HG03469 (cell line): Measurements from ENCODE around the gene NPIPA1.
A peak's percentile ranks its signal among the peaks of the same experiment; 100 is the strongest.
"Not testable (repeated sequence)": the region's sequence is repeated elsewhere in the genome, so short reads cannot be mapped to it uniquely, and the experiment has no call there.

Experiments used
- ATAC-seq: cut with Tn5 transposase; IDR thresholded peaks from one replicate; pipeline ENCODE4 v1.9.1; 2021; ENCODE audit warnings: mild to moderate bottlenecking, moderate library complexity, moderate number of reproducible peaks; ENCODE audit not compliant: unreplicated experiment

The NPIPA1 gene

GRCh38 chr16:14929176-14929575 lies 8.1 kb upstream of the NPIPA1 start:
- ATAC-seq = not testable (repeated sequence)

- ATAC-seq = not testable (repeated sequence)
Observed at GRCh38 chr16:14930246-14930645, 7.0 kb upstream of the NPIPA1 start.

- ATAC-seq = not testable (repeated sequence)
Observed at GRCh38 chr16:14930971-14931370, 6.3 kb upstream of the NPIPA1 start.

- ATAC-seq = not testable (repeated sequence)
Observed at GRCh38 chr16:14932581-14933375, 4.5 kb upstream of the NPIPA1 start.

- ATAC-seq = not testable (repeated sequence)
Observed at GRCh38 chr16:14937994-14938393, 751 bp downstream of the NPIPA1 start.

GRCh38 chr16:14942686-14943085 lies 5.4 kb downstream of the NPIPA1 start:
- not testable (repeated sequence) for ATAC-seq

- ATAC-seq = no peak
Observed at GRCh38 chr16:14955546-14956231, 18.4 kb downstream of the NPIPA1 start.

- no peak for ATAC-seq
Observed at GRCh38 chr16:14957576-14958322, 20.5 kb downstream of the NPIPA1 start.

- ATAC-seq = no peak
Observed at GRCh38 chr16:14958323-14958600, 21.0 kb downstream of the NPIPA1 start.

- ATAC-seq = no peak
Observed at GRCh38 chr16:14958970-14959369, 21.7 kb downstream of the NPIPA1 start.

- no peak for ATAC-seq
Observed at GRCh38 chr16:14961405-14962186, 24.4 kb downstream of the NPIPA1 start.

GRCh38 chr16:14963281-14964173 lies 26.3 kb downstream of the NPIPA1 start:
- no peak for ATAC-seq

GRCh38 chr16:14965328-14965727 lies 28.1 kb downstream of the NPIPA1 start:
- no peak for ATAC-seq

- ATAC-seq = not testable (repeated sequence)
Observed at GRCh38 chr16:14969795-14970194, 32.6 kb downstream of the NPIPA1 start.

GRCh38 chr16:14971621-14972228 lies 34.5 kb downstream of the NPIPA1 start:
- ATAC-seq = not testable (repeated sequence)

GRCh38 chr16:14973785-14974322 lies 36.6 kb downstream of the NPIPA1 start:
- ATAC-seq = not testable (repeated sequence)

GRCh38 chr16:14974331-14974655 lies 37.0 kb downstream of the NPIPA1 start:
- not testable (repeated sequence) for ATAC-seq

GRCh38 chr16:14974656-14975417 lies 37.6 kb downstream of the NPIPA1 start, which contains the start of gene PDXDC1:
Gene PDXDC1, plus strand, starts transcription at chr16:14975026. Its CDS starts 174 bp downstream, at chr16:14975200.
- peak; percentile 78 for ATAC-seq
